Suprapubic skin (tissue), 4 donors: ENCODE results near the gene POMT2. TPM values are rescaled to one million over a fixed set of nuclear protein-coding genes. Genes with fewer than 3 reads are reported as not detected.

Source experiments
- DNase-seq, 2 donors: peaks; one replicate each; pipeline ENCODE4 v3.0.0-alpha.2; 2019; ENCODE audit warnings: low spot score in 2 of 2
- H3K27ac ChIP-seq: fragments of 200-600 bp; sonication (generic); one replicate; pipeline ENCODE4 v1.5.1; 2019
- H3K27me3 ChIP-seq: fragments of 200-600 bp; sonication (generic); one replicate; pipeline ENCODE4 v1.5.1; 2019
- H3K36me3 ChIP-seq: fragments of 200-600 bp; sonication (generic); one replicate; pipeline ENCODE4 v1.5.1; 2019
- H3K4me1 ChIP-seq: fragments of 200-600 bp; sonication (generic); one replicate; pipeline ENCODE4 v1.5.1; 2019
- H3K4me3 ChIP-seq: fragments of 200-600 bp; sonication (generic); one replicate; pipeline ENCODE4 v1.5.1; 2019; ENCODE audit warnings: mild to moderate bottlenecking
- H3K9me3 ChIP-seq: fragments of 200-600 bp; sonication (generic); one replicate; pipeline ENCODE4 v1.5.1; 2019
- EP300 ChIP-seq: sonication (generic); formaldehyde crosslinking; IDR thresholded peaks from one replicate; pipeline ENCODE4 v1.6.1; 2017; ENCODE audit warnings: antibody characterized with exemption
- POLR2A ChIP-seq, 2 donors: fragments of 450-650 bp; IDR thresholded peaks; one replicate each; pipeline ENCODE4 v1.6.1; 2017; ENCODE audit warnings: antibody characterized with exemption in 2 of 2, mild to moderate bottlenecking in 2 of 2, moderate library complexity in 2 of 2
- POLR2AphosphoS5 ChIP-seq, 3 donors: sonication (generic); formaldehyde crosslinking; IDR thresholded peaks; one replicate each; pipeline ENCODE4 v1.6.1; 2017; ENCODE audit warnings: antibody characterized with exemption in 3 of 3
- WGBS: methylation state at CpG from one replicate; pipeline ENCODE4 v1.1.5; 2018; 5-methylcytosine and 5-hydroxymethylcytosine counted together
- total RNA-seq, 4 donors: library from RNA; depleted of rRNA; stranded (reverse); fragments of >200 nt; gene quantifications; one replicate each; pipeline ENCODE4 v1.1.0, GENCODE V29; 2016
- TF ChIP-seq, protein P1 (sequence below), 2 donors: fragments of 200-600 bp in 1 of 2; fragments of 450-650 bp in 1 of 2; sonication (generic) in 1 of 2; IDR thresholded peaks; one replicate each; pipeline ENCODE4 v1.5.1; 2016 to 2019; ENCODE audit warnings: antibody characterized with exemption in 2 of 2, mild to moderate bottlenecking in 1 of 2, moderate library complexity in 1 of 2

Gene POMT2
- total RNA-seq, 4 donors from 2014 or later = 16.3 to 72.0 (median 19.4) TPM

DNA sequence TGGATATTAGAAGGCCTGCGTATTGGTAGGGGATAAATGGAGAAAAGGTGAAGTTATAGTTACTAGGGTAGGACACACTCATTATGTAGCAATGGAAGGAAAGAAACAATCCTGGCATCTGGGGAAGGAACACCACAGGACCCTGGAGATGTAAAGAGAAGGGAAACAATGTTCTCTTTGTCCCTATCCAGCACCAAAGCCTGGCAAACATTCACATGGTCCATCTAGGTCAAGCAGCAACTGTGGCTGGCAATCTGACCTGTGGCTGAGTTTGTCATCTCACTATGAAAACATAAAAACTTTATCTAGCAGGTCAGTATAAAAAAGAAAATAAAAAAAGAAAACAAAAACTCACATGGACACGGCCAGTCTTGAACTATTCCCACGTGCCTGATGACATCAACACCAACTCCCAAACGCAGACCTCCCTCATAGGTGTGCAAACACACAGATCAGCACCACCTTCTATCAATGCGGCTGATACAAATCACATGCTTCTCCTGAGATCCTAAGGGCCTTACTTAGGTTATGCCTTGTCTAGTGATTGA is 2.6 kb downstream of the POMT2 start:
- H3K27ac ChIP-seq = no peak overlapping the region
- no peak overlapping the region for H3K4me3 ChIP-seq
- no peaks in the 10 kb centered on the region for H3K27me3 ChIP-seq
- DNase-seq = peak in 1 of 2 donors; percentile 56
- WGBS = 77% methylated on average over 5 of the region's 5 CpGs
- peaks cover 67% of the 10 kb centered on the region for H3K4me1 ChIP-seq
- H3K9me3 ChIP-seq = no peaks in the 10 kb centered on the region
- H3K36me3 ChIP-seq = no peaks in the 10 kb centered on the region
- TF ChIP-seq, protein P1, sequence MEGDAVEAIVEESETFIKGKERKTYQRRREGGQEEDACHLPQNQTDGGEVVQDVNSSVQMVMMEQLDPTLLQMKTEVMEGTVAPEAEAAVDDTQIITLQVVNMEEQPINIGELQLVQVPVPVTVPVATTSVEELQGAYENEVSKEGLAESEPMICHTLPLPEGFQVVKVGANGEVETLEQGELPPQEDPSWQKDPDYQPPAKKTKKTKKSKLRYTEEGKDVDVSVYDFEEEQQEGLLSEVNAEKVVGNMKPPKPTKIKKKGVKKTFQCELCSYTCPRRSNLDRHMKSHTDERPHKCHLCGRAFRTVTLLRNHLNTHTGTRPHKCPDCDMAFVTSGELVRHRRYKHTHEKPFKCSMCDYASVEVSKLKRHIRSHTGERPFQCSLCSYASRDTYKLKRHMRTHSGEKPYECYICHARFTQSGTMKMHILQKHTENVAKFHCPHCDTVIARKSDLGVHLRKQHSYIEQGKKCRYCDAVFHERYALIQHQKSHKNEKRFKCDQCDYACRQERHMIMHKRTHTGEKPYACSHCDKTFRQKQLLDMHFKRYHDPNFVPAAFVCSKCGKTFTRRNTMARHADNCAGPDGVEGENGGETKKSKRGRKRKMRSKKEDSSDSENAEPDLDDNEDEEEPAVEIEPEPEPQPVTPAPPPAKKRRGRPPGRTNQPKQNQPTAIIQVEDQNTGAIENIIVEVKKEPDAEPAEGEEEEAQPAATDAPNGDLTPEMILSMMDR (IDR thresholded peaks at IDR 0.05) = no peak
- TF ChIP-seq POLR2AphosphoS5 (IDR thresholded peaks at IDR 0.05) = no peak
- no peak for TF ChIP-seq POLR2A (IDR thresholded peaks at IDR 0.05)
- TF ChIP-seq EP300 = no peak

DNA sequence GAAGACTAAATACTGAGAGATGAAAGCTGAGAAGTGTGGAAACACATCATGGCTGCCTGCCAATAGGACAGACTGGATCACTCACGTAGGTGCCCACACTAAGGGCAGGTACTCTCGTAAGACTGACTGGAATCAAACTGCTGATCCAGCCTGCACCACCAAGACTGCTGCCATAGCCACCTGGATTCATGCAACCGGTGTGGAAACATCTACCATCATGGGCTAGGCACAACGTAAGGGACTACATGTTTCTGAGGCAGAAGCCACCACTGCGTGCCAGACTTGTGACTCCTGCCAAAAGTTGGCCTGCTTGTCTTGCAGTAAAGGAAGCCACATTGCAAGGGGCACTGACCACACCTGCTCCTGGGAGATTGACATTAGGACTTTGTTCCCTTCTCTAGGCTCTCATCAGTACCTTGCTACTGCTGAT is 3.8 kb downstream of the POMT2 start:
- DNase-seq = no peak
- WGBS = 72% methylated on average over 5 of the region's 5 CpGs

DNA sequence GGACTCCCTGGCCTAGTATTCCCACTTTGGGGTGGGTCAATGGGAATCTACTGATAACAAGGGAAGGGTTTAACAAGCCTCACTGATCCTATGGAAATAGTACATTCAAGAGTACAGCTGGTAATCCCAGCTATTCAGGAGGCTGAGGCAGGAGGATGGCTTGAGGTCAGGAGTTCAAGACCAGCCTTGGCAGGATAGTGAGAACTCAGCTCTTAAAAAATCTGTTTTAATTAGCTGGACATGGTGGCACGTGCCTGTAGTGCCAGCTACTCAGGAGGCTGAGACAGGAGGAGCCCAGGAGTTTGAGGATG is 4.5 kb downstream of the POMT2 start:
- Histone ChIP-seq H3K4me1 (peaks cover 69% of the 10 kb centered on the region), H3K27ac (no peak overlapping the region), H3K4me3 (no peak overlapping the region), H3K36me3 (no peaks in the 10 kb centered on the region), H3K27me3 (no peaks in the 10 kb centered on the region), H3K9me3 (no peaks in the 10 kb centered on the region)
- WGBS = 25% methylated on average over 1 of the region's 1 CpG
- no peak for DNase-seq
- TF ChIP-seq EP300 = no peak
- TF ChIP-seq, protein P1 (IDR thresholded peaks at IDR 0.05) = no peak
- TF ChIP-seq POLR2AphosphoS5 (IDR thresholded peaks at IDR 0.05) = no peak
- no peak for TF ChIP-seq POLR2A (IDR thresholded peaks at IDR 0.05)

More for the DNA sequence above, 3.8 kb downstream of the POMT2 start:
- H3K9me3 ChIP-seq = no peaks in the 10 kb centered on the region
- no peaks in the 10 kb centered on the region for H3K27me3 ChIP-seq
- H3K4me1 ChIP-seq = peaks cover 63% of the 10 kb centered on the region
- H3K36me3 ChIP-seq = no peaks in the 10 kb centered on the region
- no peak overlapping the region for H3K27ac ChIP-seq
- TF ChIP-seq POLR2AphosphoS5 (IDR thresholded peaks at IDR 0.05) = no peak
- TF ChIP-seq, protein P1 (IDR thresholded peaks at IDR 0.05) = no peak
- TF ChIP-seq POLR2A (IDR thresholded peaks at IDR 0.05) = no peak
- no peak for TF ChIP-seq EP300
- no peak overlapping the region for H3K4me3 ChIP-seq

DNA sequence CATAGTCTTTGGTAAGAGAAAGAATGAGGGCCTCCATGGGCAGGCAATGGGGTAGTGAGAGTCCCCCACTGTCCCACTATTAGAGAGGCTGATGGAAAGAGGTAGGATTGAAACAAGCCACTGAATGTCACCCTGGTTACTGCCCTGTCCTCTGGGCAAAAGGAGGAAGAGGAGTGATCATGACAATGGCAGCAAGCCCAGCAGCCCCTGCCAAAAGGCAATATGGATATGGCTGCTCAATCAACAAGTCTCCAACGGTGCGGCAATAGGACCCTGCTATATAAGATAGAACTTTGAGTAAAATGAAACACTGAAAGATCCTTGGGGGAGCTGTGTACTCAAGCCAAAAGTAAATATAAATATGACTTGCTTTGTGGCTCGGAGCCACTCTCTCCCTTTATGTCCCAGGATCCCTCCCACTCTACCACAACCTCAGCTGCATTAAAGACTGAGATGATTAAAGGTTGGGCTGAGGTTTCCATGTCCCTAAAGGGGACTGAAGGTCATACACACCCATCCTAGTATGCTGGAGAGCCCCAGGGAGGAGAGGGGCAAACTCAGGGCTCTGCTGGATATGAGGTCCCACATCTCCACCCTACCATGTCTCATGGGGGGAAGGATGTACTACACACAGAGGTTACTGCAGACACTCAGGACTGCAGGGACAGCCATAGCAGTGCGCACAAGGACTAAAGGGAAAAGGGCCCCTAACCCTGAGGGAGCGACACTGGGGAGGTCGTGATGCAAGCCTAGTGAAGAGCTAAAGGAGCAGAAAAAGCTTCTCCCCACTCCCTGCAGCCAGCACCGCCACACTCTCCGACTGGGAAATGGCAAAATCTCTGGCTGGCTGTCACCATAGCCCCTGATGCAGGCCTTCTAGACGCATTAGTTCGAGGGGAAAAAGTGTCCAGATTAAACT is 5.9 kb downstream of the POMT2 start:
- Histone ChIP-seq H3K27ac (peak overlapping the region; percentile 88), H3K4me3 (no peak overlapping the region), H3K9me3 (no peaks in the 10 kb centered on the region), H3K4me1 (peaks cover 70% of the 10 kb centered on the region), H3K27me3 (no peaks in the 10 kb centered on the region), H3K36me3 (no peaks in the 10 kb centered on the region)
- no peak for TF ChIP-seq EP300
- no peak for DNase-seq
- WGBS = 54% methylated on average over 10 of the region's 10 CpGs

DNA sequence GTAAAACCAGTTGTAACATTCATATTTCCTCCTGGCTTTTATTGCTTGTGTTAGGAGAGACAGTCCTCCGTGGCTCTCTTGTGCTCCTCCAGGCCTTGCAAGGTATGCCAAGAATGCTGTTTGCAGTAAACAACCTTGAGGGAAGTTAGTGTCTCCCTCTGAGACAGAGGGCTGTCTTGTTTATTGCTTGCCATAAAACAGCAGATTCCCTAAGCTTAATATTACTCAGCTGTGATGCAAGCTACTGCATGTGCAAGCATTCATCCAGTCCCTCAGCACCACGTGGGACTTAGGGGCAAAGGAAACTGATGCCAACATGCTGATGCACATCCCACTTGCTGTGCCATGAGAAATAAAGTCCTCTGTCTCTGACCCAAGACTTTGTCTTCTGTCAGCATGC is 6.6 kb downstream of the POMT2 start:
- Histone ChIP-seq H3K4me1 (peaks cover 63% of the 10 kb centered on the region), H3K36me3 (no peaks in the 10 kb centered on the region), H3K9me3 (no peaks in the 10 kb centered on the region), H3K27me3 (no peaks in the 10 kb centered on the region), H3K4me3 (no peak overlapping the region), H3K27ac (peak overlapping the region; percentile 88)
- DNase-seq = no peak
- 23% methylated on average over 2 of the region's 2 CpGs for WGBS
- TF ChIP-seq POLR2AphosphoS5 (IDR thresholded peaks at IDR 0.05) (peak in 2 of 3 donors; percentile 42 to 54), POLR2A (IDR thresholded peaks at IDR 0.05) (no peak), EP300 (no peak)
- TF ChIP-seq, protein P1 (IDR thresholded peaks at IDR 0.05) = no peak
